Natural killer cell treated with Interleukin-12 subunit alpha and Interleukin-12 subunit beta and Interleukin-15 and Interleukin-18, amount 100 ng/mL, for 72 hours (primary cell): ENCODE measurements around the gene IFIT3. TPM values are rescaled to one million over a fixed set of nuclear protein-coding genes. Genes with fewer than 3 reads are reported as not detected.

Source experiments
- ATAC-seq, 2 donors: fragments of 150-1000 bp; cut with Tn5 transposase in 1 of 2; sonication (Bioruptor Pico), chemical (Tn5 transposase) in 1 of 2; 2 replicates each; pipeline ENCODE4 v1.10.0; 2021
- DNase-seq: peaks from one replicate; pipeline ENCODE4 v3.0.0; 2022; ENCODE audit warnings: low spot score
- H3K27ac Mint-ChIP-seq, 2 donors: 1 replicate in 1 of 2; 2 replicates in 1 of 2; pipeline ENCODE4 v1.8.0; 2022; ENCODE audit warnings: mixed read lengths in 2 of 2, mild to moderate bottlenecking in 1 of 2, moderate library complexity in 1 of 2
- H3K27me3 Mint-ChIP-seq, 2 donors: 1 replicate in 1 of 2; 2 replicates in 1 of 2; pipeline ENCODE4 v1.8.0; 2022; ENCODE audit warnings: mixed read lengths in 2 of 2
- H3K36me3 Mint-ChIP-seq: one replicate; pipeline ENCODE4 v1.8.0; 2022; ENCODE audit warnings: mixed read lengths
- H3K4me1 Mint-ChIP-seq, 2 donors: 1 replicate in 1 of 2; 2 replicates in 1 of 2; pipeline ENCODE4 v1.8.0; 2022; ENCODE audit warnings: low read depth in 2 of 2, mixed read lengths in 2 of 2, mild to moderate bottlenecking in 1 of 2
- H3K4me3 Mint-ChIP-seq: one replicate; pipeline ENCODE4 v1.8.0; 2022; ENCODE audit warnings: mixed read lengths
- H3K9me3 Mint-ChIP-seq: 2 replicates; pipeline ENCODE4 v1.8.0; 2022; ENCODE audit warnings: mixed read lengths
- total RNA-seq, 2 donors: library from RNA; stranded (reverse); gene quantifications; one replicate each; pipeline ENCODE4 v1.2.3, GENCODE V29; 2022

IFIT3 gene
- total RNA-seq, 2 donors from 2014 or later, result 2.6 to 3.0 TPM

GRCh38 chr10:89296220-89296648 lies 31.6 kb upstream of the IFIT3 start:
- ATAC-seq (no peak), DNase-seq (no peak)
- Mint-ChIP-seq H3K4me1 (peaks cover 30 to 38% of the 10 kb centered on the region in 2 donors), H3K27ac (peak overlapping the region; percentile 45 to 46), H3K36me3 (no peaks in the 10 kb centered on the region), H3K9me3 (no peaks in the 10 kb centered on the region), H3K4me3 (peak overlapping the region; percentile 22), H3K27me3 (peaks cover 0 to 7% of the 10 kb centered on the region in 2 donors)

GRCh38 chr10:89297356-89297755 lies 30.4 kb upstream of the IFIT3 start:
- Mint-ChIP-seq H3K27ac (no peak overlapping the region), H3K27me3 (peaks cover 0 to 7% of the 10 kb centered on the region in 2 donors), H3K4me3 (no peak overlapping the region), H3K9me3 (no peaks in the 10 kb centered on the region), H3K36me3 (no peaks in the 10 kb centered on the region), H3K4me1 (peaks cover 40 to 49% of the 10 kb centered on the region in 2 donors)
- DNase-seq (no peak), ATAC-seq (no peak)

- DNase-seq (no peak), ATAC-seq (peak; percentile 63 to 65)
- Mint-ChIP-seq H3K27me3 (peaks cover 0 to 7% of the 10 kb centered on the region in 2 donors), H3K4me3 (no peak overlapping the region), H3K4me1 (peaks cover 44 to 52% of the 10 kb centered on the region in 2 donors), H3K27ac (no peak overlapping the region), H3K9me3 (no peaks in the 10 kb centered on the region), H3K36me3 (no peaks in the 10 kb centered on the region)
Observed at GRCh38 chr10:89297791-89298190, 30.0 kb upstream of the IFIT3 start.

- no peak overlapping the region for H3K27ac Mint-ChIP-seq
- no peaks in the 10 kb centered on the region for H3K36me3 Mint-ChIP-seq
- H3K4me3 Mint-ChIP-seq, result no peak overlapping the region
Observed at GRCh38 chr10:89299031-89299430, 28.8 kb upstream of the IFIT3 start.

GRCh38 chr10:89301232-89301631 lies 26.6 kb upstream of the IFIT3 start:
- peaks cover 44 to 50% of the 10 kb centered on the region in 2 donors for H3K4me1 Mint-ChIP-seq
- peaks cover 14% of the 10 kb centered on the region for H3K36me3 Mint-ChIP-seq
- no peak for DNase-seq
- peak overlapping the region; percentile 93 for H3K4me3 Mint-ChIP-seq
- H3K9me3 Mint-ChIP-seq, result no peaks in the 10 kb centered on the region
- H3K27ac Mint-ChIP-seq, result peak overlapping the region; percentile 75 to 91
- ATAC-seq, result peak; percentile 37 to 56
- H3K27me3 Mint-ChIP-seq, result peaks cover 0 to 2% of the 10 kb centered on the region in 2 donors

More at GRCh38 chr10:89299031-89299430, 28.8 kb upstream of the IFIT3 start:
- DNase-seq (no peak), ATAC-seq (no peak)
- Mint-ChIP-seq H3K27me3 (peaks cover 0 to 2% of the 10 kb centered on the region in 2 donors), H3K9me3 (no peaks in the 10 kb centered on the region), H3K4me1 (peaks cover 51 to 62% of the 10 kb centered on the region in 2 donors)

GRCh38 chr10:89301721-89302445 lies 25.9 kb upstream of the IFIT3 start, which contains the start of gene IFIT2:
Gene IFIT2 (plus strand): TSS chr10:89302046. CDS start chr10:89302124, 78 bp downstream.
- H3K36me3 Mint-ChIP-seq, result peaks cover 21% of the 10 kb centered on the region
- no peak for DNase-seq
- no peaks in the 10 kb centered on the region for H3K9me3 Mint-ChIP-seq
- peaks cover 0 to 2% of the 10 kb centered on the region in 2 donors for H3K27me3 Mint-ChIP-seq
- peak within 1 kb of the TSS; percentile 75 to 91 for H3K27ac Mint-ChIP-seq
- peak within 1 kb of the TSS; percentile 93 for H3K4me3 Mint-ChIP-seq
- peaks cover 40 to 49% of the 10 kb centered on the region in 2 donors for H3K4me1 Mint-ChIP-seq
- ATAC-seq, result peak; percentile 71 to 73

- peak overlapping the region; percentile 75 to 91 for H3K27ac Mint-ChIP-seq
- ATAC-seq (no peak), DNase-seq (no peak)
- peaks cover 0 to 2% of the 10 kb centered on the region in 2 donors for H3K27me3 Mint-ChIP-seq
- H3K9me3 Mint-ChIP-seq, result no peaks in the 10 kb centered on the region
- peak overlapping the region; percentile 93 for H3K4me3 Mint-ChIP-seq
- H3K4me1 Mint-ChIP-seq, result peaks cover 36 to 47% of the 10 kb centered on the region in 2 donors
- H3K36me3 Mint-ChIP-seq, result peaks cover 24% of the 10 kb centered on the region
Observed at GRCh38 chr10:89302625-89303024, 25.2 kb upstream of the IFIT3 start.

GRCh38 chr10:89303161-89303560 lies 24.6 kb upstream of the IFIT3 start:
- peaks cover 0 to 2% of the 10 kb centered on the region in 2 donors for H3K27me3 Mint-ChIP-seq
- peak overlapping the region; percentile 93 for H3K4me3 Mint-ChIP-seq
- no peak for ATAC-seq
- H3K4me1 Mint-ChIP-seq, result peaks cover 33 to 42% of the 10 kb centered on the region in 2 donors
- no peak overlapping the region for H3K27ac Mint-ChIP-seq
- H3K9me3 Mint-ChIP-seq, result no peaks in the 10 kb centered on the region
- DNase-seq, result no peak
- H3K36me3 Mint-ChIP-seq, result peaks cover 29% of the 10 kb centered on the region

- DNase-seq (no peak), ATAC-seq (no peak)
- peaks cover 31 to 39% of the 10 kb centered on the region in 2 donors for H3K4me1 Mint-ChIP-seq
- peaks cover 31% of the 10 kb centered on the region for H3K36me3 Mint-ChIP-seq
- H3K4me3 Mint-ChIP-seq, result peak overlapping the region; percentile 93
- peak overlapping the region in 1 of 2 donors; percentile 34 for H3K27ac Mint-ChIP-seq
- H3K9me3 Mint-ChIP-seq, result no peaks in the 10 kb centered on the region
- H3K27me3 Mint-ChIP-seq, result peaks cover 0 to 2% of the 10 kb centered on the region in 2 donors
Observed at GRCh38 chr10:89304026-89304425, 23.8 kb upstream of the IFIT3 start.

GRCh38 chr10:89304446-89304845 lies 23.4 kb upstream of the IFIT3 start:
- H3K27me3 Mint-ChIP-seq, result peaks cover 0 to 2% of the 10 kb centered on the region in 2 donors
- H3K9me3 Mint-ChIP-seq, result no peaks in the 10 kb centered on the region
- no peak overlapping the region for H3K27ac Mint-ChIP-seq
- ATAC-seq, result no peak
- H3K4me3 Mint-ChIP-seq, result peak overlapping the region; percentile 93
- DNase-seq, result no peak
- H3K36me3 Mint-ChIP-seq, result peaks cover 35% of the 10 kb centered on the region
- peaks cover 31 to 39% of the 10 kb centered on the region in 2 donors for H3K4me1 Mint-ChIP-seq

GRCh38 chr10:89304925-89305324 lies 22.9 kb upstream of the IFIT3 start:
- peak overlapping the region; percentile 32 for H3K4me3 Mint-ChIP-seq
- no peak overlapping the region for H3K27ac Mint-ChIP-seq
- ATAC-seq (no peak), DNase-seq (no peak)
- no peaks in the 10 kb centered on the region for H3K9me3 Mint-ChIP-seq
- peaks cover 0 to 2% of the 10 kb centered on the region in 2 donors for H3K27me3 Mint-ChIP-seq
- peaks cover 36% of the 10 kb centered on the region for H3K36me3 Mint-ChIP-seq
- peaks cover 31 to 39% of the 10 kb centered on the region in 2 donors for H3K4me1 Mint-ChIP-seq

GRCh38 chr10:89305766-89306433 lies 21.9 kb upstream of the IFIT3 start:
- Mint-ChIP-seq H3K27me3 (peaks cover 0 to 2% of the 10 kb centered on the region in 2 donors), H3K4me3 (no peak overlapping the region), H3K9me3 (no peaks in the 10 kb centered on the region), H3K27ac (no peak overlapping the region), H3K36me3 (peaks cover 36% of the 10 kb centered on the region), H3K4me1 (peaks cover 30 to 37% of the 10 kb centered on the region in 2 donors)
- DNase-seq, result no peak
- no peak for ATAC-seq

- H3K4me3 Mint-ChIP-seq, result no peak overlapping the region
- H3K9me3 Mint-ChIP-seq, result no peaks in the 10 kb centered on the region
- H3K36me3 Mint-ChIP-seq, result peaks cover 36% of the 10 kb centered on the region
- DNase-seq (no peak), ATAC-seq (no peak)
- no peak overlapping the region for H3K27ac Mint-ChIP-seq
- no peaks in the 10 kb centered on the region for H3K27me3 Mint-ChIP-seq
- peaks cover 24 to 30% of the 10 kb centered on the region in 2 donors for H3K4me1 Mint-ChIP-seq
Observed at GRCh38 chr10:89306434-89307268, 21.1 kb upstream of the IFIT3 start.
